CD4-positive, alpha-beta T cell treated with Interleukin-6 at 100 ng/mL for 8 hours (primary cell): Measurements from ENCODE around the gene TXNDC17.
"Not testable (repeated sequence)": the region's sequence is repeated elsewhere in the genome, so short reads cannot be mapped to it uniquely, and the experiment has no call there.

ENCODE experiments used
- DNase-seq: peaks from one replicate; pipeline ENCODE4 v3.0.0-alpha.2; 2020; ENCODE audit warnings: mixed read lengths, low spot score

Gene TXNDC17

DNA sequence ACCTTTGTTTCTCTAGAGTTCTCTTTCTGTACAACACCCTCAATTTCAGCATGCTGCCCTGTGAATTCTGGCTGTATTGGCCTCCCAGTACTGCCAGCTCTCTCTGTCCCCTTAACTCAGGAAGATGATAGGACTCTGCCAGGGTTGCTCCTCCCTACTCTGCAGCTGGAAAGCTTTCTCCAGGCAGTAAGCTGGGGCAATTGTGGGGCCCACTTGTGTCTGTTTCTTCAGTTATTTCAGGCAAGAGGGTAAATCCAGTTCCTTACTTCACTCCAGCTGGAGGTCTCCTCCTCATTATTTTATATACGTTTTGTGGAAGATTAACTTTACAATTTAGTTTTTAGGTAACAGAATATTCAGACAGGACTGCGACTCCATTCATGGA, 20.6 kb downstream of the TXNDC17 start:
- DNase-seq, result no peak

- not testable (repeated sequence) for DNase-seq
Measured at GRCh38 chr17:6663200-6663599, 22.3 kb downstream of the TXNDC17 start.

DNA sequence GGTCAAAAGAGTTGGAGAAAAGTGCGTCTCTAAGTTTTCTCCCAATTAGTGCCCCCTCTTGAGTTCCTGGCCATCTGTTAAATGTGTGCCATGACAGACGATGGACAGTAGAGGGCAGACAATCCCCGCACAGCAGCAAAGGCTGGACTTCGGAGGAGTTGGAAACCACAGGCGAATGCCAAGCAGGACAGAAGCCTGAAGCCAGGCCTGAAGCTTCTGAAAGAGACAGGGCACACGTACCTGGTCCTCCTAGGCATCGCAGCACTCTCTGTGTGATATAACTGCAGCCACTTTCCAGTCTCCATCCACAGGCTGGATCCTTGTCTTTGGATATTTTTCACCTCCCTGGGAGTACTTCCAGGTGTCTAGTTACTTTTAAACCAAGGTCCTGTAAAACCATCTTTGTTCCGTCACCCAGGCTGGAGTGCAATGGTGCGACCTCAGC, 25.2 kb downstream of the TXNDC17 start:
- peak; percentile 44 for DNase-seq

DNA sequence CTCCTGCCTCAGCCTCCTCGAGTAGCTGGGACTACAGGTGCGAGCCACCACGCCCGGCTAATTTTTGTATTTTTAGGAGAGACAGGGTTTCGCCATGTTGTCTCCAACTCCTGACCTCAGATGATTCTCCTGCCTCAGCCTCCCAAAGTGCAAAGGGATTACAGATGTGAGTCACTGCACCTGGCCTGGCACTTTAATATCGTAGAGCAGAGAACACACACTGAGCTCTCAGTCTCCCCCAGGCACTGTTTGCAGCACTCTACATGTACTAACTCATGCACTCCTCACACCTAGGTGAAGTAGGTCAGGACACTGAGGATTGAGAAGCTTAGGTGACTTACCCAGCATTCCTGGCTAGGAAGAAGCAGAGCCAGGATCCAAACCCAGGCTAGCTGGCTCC, 25.7 kb downstream of the TXNDC17 start:
- DNase-seq, result no peak

GRCh38 chr17:6667516-6667915, 26.7 kb downstream of the TXNDC17 start:
- no peak for DNase-seq

DNA sequence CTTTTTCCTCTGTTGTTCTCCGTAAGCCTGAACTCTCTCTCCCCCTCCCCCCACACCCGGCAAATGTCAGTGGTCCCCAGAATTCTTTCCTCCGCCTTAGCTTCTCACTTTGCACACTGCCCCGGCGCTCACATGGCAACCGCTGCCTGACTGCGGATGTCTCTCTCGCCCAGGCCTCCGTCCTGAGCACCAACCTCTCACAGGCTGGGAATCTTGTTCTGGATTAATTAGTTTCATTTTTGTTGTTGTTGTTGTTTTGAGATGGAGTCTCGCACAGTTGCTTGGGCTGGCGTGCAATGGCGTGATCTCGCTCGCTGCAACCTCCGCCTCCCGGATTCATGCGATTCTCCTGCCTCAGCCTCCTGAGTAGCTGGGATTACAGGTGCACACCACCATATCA, 27.4 kb downstream of the TXNDC17 start:
- no peak for DNase-seq

GRCh38 chr17:6668727-6669425, 28.0 kb downstream of the TXNDC17 start:
- no peak for DNase-seq

- DNase-seq, result no peak
Measured at GRCh38 chr17:6669479-6670212, 28.8 kb downstream of the TXNDC17 start.

GRCh38 chr17:6670571-6670970, 29.7 kb downstream of the TXNDC17 start:
- no peak for DNase-seq

GRCh38 chr17:6670999-6671398, 30.1 kb downstream of the TXNDC17 start:
- DNase-seq, result no peak

GRCh38 chr17:6671431-6671830, 30.6 kb downstream of the TXNDC17 start:
- no peak for DNase-seq

- DNase-seq, result no peak
Measured at GRCh38 chr17:6674586-6674985, 33.7 kb downstream of the TXNDC17 start.

- DNase-seq, result no peak
Measured at GRCh38 chr17:6675201-6675825, 34.5 kb downstream of the TXNDC17 start.

GRCh38 chr17:6676802-6677157, 35.9 kb downstream of the TXNDC17 start:
- no peak for DNase-seq

DNA sequence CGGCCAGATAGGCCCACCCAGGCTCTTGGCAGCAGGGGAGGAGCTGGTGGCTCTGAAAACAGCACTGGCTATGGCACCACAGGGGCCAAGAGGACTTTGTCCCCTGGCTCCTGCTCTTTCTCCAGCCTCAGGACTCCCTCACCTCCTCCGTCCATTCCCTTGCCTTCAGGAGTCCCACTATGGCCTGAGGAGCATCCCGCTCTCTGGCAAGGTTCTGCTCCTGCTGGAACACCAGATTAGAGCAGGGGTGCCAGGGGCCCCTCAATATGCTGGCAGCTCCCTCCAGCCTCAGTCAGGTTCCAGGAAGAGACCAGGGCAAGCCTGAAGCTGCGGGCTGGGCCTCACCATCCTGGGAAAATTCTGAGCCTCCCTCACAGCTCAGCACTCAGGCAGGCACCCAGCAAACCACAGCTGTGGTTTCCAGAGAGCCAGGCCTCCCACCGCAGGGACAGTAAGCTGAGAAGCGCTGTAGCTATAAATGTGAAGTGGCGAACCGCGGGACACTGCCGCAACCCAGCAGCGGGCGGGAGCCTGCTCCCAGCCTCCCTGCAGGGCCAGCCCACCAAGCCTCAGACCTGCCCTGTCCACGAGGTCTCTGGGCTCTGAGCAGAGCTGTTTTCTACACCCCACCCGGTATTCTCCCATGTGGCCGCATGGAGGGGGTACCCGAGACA, 36.4 kb downstream of the TXNDC17 start:
- no peak for DNase-seq

DNA sequence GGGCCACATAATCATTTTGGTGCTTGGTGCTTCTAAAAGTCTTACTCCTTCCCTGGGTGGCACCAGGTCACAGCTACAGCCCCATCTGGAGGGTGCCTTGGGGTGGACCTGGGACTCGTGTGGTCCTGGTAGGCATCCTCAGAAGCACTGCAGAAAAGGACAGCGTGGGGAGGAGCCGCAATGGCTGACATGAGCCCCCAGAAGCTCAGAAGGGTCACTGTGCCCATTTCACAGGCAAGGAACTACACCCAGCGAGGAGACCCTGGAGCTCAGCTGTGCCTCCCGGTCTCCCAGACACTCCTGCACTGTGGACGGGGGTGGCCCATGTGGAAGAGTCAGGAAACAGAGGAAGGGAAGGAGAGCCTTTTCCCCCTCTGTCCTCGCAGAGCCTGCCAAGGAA, 37.1 kb downstream of the TXNDC17 start:
- DNase-seq, result no peak

- DNase-seq, result no peak
Measured at GRCh38 chr17:6679241-6679640, 38.4 kb downstream of the TXNDC17 start.

DNA sequence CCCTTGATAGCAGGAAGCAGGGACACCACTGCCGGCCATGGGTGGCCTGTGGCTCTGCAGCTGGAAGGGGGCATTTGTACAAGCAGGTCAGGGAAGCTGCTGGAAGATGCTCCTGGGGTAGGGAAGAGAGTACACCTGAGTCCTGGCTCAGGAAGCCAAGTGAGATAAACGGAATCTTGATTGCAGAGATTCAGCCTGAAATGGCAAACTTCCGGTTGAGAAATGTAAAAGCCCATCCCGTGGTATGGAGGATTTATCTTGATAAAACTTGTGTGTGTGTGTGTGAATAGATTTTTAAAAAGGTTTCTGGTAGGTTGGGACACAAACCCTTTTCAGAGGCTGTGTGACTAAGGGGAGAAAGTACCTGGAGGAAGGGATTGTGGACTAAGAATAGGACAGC, 40.3 kb downstream of the TXNDC17 start:
- DNase-seq, result no peak

GRCh38 chr17:6681671-6682070, 40.8 kb downstream of the TXNDC17 start:
- no peak for DNase-seq

DNA sequence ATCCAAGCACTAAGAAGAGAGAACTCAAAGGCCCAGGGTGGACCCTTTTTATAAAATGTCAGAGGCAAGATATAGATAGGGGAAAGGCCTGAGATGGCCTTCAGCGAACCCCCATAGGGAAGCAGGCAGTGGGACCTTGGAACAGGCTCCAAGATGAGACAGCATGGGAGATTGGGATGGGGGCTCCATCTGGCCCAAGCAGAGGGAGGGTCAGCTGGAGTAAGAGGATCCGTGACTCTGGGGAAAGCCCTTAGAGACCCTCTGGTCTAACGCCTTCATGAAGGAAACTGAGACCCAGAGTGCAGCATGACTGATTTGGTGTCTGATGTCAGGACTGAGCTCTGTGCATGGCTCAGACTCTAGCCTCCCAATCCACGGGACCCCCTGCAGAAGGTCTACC, 41.5 kb downstream of the TXNDC17 start:
- DNase-seq, result no peak

DNA sequence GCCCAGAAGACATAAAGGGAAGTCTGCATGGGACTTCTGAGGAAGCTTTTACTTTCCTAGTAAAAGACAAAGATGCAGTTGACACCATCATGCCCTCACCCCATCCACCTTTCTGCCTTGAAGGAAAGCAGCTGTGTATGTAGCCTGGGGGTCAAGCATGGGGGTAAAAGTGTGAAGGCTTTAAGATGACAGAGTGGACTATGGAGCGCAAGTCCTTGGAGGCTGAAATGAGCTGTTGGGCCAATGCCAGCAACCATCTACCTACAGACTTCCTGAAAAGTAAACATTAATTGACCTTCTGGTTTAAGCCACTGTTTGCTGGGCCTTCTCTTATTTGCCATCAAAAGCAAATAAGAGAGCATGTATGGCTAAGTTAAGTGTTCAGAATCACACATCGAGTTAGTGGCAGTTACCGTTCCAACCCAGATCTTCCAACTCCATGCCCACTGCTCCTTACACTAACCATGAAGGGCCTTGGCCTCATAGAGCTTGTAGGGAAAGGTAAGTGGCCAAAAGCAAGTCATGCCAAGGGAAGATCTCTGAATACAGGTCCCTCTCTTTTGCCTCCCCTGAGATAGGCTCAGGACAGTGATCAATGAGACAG, 42.3 kb downstream of the TXNDC17 start:
- no peak for DNase-seq

- no peak for DNase-seq
Measured at GRCh38 chr17:6683730-6684459, 43.0 kb downstream of the TXNDC17 start.
